Liver (tissue), 9 donors: Measurements from ENCODE around the gene SERPINA4. TPM values are rescaled to one million over a fixed set of nuclear protein-coding genes. Genes with fewer than 3 reads are reported as not detected.
A peak's percentile ranks its signal among the peaks of the same experiment; 100 is the strongest.

Experiments used
- DNase-seq: peaks from one replicate; pipeline ENCODE4 v3.0.0-alpha.2; 2017; ENCODE audit warnings: low spot score
- H3K27ac ChIP-seq, 2 donors: one replicate each; pipeline ENCODE4 v1.7.0; 2013; ENCODE audit warnings: inconsistent platforms in 2 of 2, low read length in 2 of 2, control low read depth in 1 of 2, low read depth in 1 of 2, mild to moderate bottlenecking in 1 of 2
- H3K27me3 ChIP-seq, 4 donors: one replicate each; pipeline versions ENCODE4 v1.6.1 to v1.7.0; 2013; ENCODE audit warnings: low read length in 3 of 4, inconsistent platforms in 1 of 4, mild to moderate bottlenecking in 1 of 4, moderate library complexity in 1 of 4; ENCODE audit not compliant: control insufficient read depth in 4 of 4, insufficient read depth in 4 of 4
- H3K36me3 ChIP-seq, 4 donors: one replicate each; pipeline versions ENCODE4 v1.6.1 to v1.7.0; 2013; ENCODE audit warnings: low read length in 3 of 4, mild to moderate bottlenecking in 3 of 4, low read depth in 1 of 4, moderate library complexity in 1 of 4; ENCODE audit not compliant: control insufficient read depth in 4 of 4, insufficient read depth in 3 of 4
- H3K4me1 ChIP-seq, 4 donors: one replicate each; pipeline versions ENCODE4 v1.6.1 to v1.7.0; 2013; ENCODE audit warnings: low read length in 3 of 4, mild to moderate bottlenecking in 3 of 4, moderate library complexity in 1 of 4; ENCODE audit not compliant: control insufficient read depth in 4 of 4, insufficient read depth in 4 of 4
- H3K4me3 ChIP-seq, 3 donors: one replicate each; pipeline versions ENCODE4 v1.6.1 to v1.7.0; 2013; ENCODE audit warnings: low read length in 3 of 3, control low read depth in 1 of 3, low read depth in 1 of 3, mild to moderate bottlenecking in 1 of 3
- H3K9ac ChIP-seq, 2 donors: one replicate each; pipeline ENCODE4 v1.7.0; 2013; ENCODE audit warnings: low read length in 2 of 2, mild to moderate bottlenecking in 2 of 2, moderate library complexity in 2 of 2, control low read depth in 1 of 2, low read depth in 1 of 2
- H3K9me3 ChIP-seq, 4 donors: one replicate each; pipeline versions ENCODE4 v1.6.1 to v1.7.0; 2013; ENCODE audit warnings: low read length in 3 of 4; ENCODE audit not compliant: control insufficient read depth in 4 of 4
- ATF3 ChIP-seq: IDR thresholded peaks from 2 replicates; pipeline ENCODE4 v1.6.1; 2016; ENCODE audit warnings: antibody characterized with exemption
- CTCF ChIP-seq: fragments of 150-350 bp; IDR thresholded peaks from 2 replicates; pipeline ENCODE4 v1.5.1; 2017; ENCODE audit warnings: improper control_type of control experiment, low read depth, low read length; ENCODE audit not compliant: missing input control
- EGR1 ChIP-seq, 2 donors: IDR thresholded peaks; 2 replicates each; pipeline ENCODE4 v1.6.1; 2016 to 2018; ENCODE audit warnings: antibody characterized with exemption in 2 of 2, low read depth in 2 of 2
- FOXA1 ChIP-seq: IDR thresholded peaks from 2 replicates; pipeline ENCODE4 v1.6.1; 2016; ENCODE audit warnings: antibody characterized with exemption
- FOXA2 ChIP-seq: IDR thresholded peaks from 2 replicates; pipeline ENCODE4 v1.6.1; 2016; ENCODE audit warnings: antibody characterized with exemption
- GABPA ChIP-seq, 2 donors: IDR thresholded peaks in 1 of 2; conservative IDR thresholded peaks in 1 of 2; 2 replicates each; pipeline ENCODE4 v1.6.1; 2016; ENCODE audit warnings: antibody characterized with exemption in 2 of 2, mild to moderate bottlenecking in 1 of 2, moderate library complexity in 1 of 2
- HNF4A ChIP-seq, 2 donors: conservative IDR thresholded peaks; 2 replicates each; pipeline ENCODE4 v1.6.1; 2016; ENCODE audit warnings: antibody characterized with exemption in 2 of 2, mild to moderate bottlenecking in 2 of 2
- HNF4G ChIP-seq: IDR thresholded peaks from 2 replicates; pipeline ENCODE4 v1.6.1; 2016; ENCODE audit warnings: antibody characterized with exemption
- JUND ChIP-seq, 2 donors: IDR thresholded peaks; 2 replicates each; pipeline ENCODE4 v1.6.1; 2016; ENCODE audit warnings: antibody characterized with exemption in 2 of 2
- MAX ChIP-seq: IDR thresholded peaks from 2 replicates; pipeline ENCODE4 v1.6.1; 2016; ENCODE audit warnings: antibody characterized with exemption
- NR2F2 ChIP-seq: IDR thresholded peaks from 2 replicates; pipeline ENCODE4 v1.6.1; 2016; ENCODE audit warnings: antibody characterized with exemption
- RAD21 ChIP-seq, 2 donors: IDR thresholded peaks; 2 replicates each; pipeline ENCODE4 v1.6.1; 2016; ENCODE audit warnings: antibody characterized with exemption in 2 of 2, mild to moderate bottlenecking in 2 of 2
- REST ChIP-seq: IDR thresholded peaks from 2 replicates; pipeline ENCODE4 v1.6.1; 2016; ENCODE audit warnings: antibody characterized with exemption, mild to moderate bottlenecking
- RXRA ChIP-seq, 2 donors: IDR thresholded peaks; 2 replicates each; pipeline ENCODE4 v1.6.1; 2017 to 2018; ENCODE audit warnings: antibody characterized with exemption in 2 of 2, mild to moderate bottlenecking in 1 of 2
- SP1 ChIP-seq: IDR thresholded peaks from 2 replicates; pipeline ENCODE4 v1.6.1; 2018; ENCODE audit warnings: antibody characterized with exemption, mild to moderate bottlenecking
- TAF1 ChIP-seq: conservative IDR thresholded peaks from 2 replicates; pipeline ENCODE4 v1.6.1; 2016; ENCODE audit warnings: antibody characterized with exemption, mild to moderate bottlenecking
- YY1 ChIP-seq: IDR thresholded peaks from 2 replicates; pipeline ENCODE4 v1.6.1; 2016; ENCODE audit warnings: antibody characterized with exemption, mild to moderate bottlenecking
- ZBTB33 ChIP-seq: IDR thresholded peaks from 2 replicates; pipeline ENCODE4 v1.6.1; 2016; ENCODE audit warnings: antibody characterized with exemption
- WGBS: extraction: QIAGEN DNeasy Blood & Tissue Kit; methylation state at CpG from one replicate; pipeline ENCODE4 v1.1.7; 2013; 5-methylcytosine and 5-hydroxymethylcytosine counted together
- polyA plus RNA-seq, 2 donors: library from polyadenylated mRNA; stranded (reverse) in 1 of 2; unstranded in 1 of 2; fragments of 200-250 nt in 1 of 2; fragments of >200 nt in 1 of 2; fragmentation: Nextera tagmentation in 1 of 2; extraction: Ambion mirVana in 1 of 2; gene quantifications; one replicate each; pipeline versions ENCODE4 v1.2.1 to v1.2.3, GENCODE V29; 2013 to 2015
- total RNA-seq, 2 donors: library from RNA; depleted of rRNA; stranded (reverse); fragments of >200 nt; gene quantifications; one replicate each; pipeline ENCODE4 v1.2.3, GENCODE V29; 2014
- donor health status: healthy.
- donor health status: healthy.
- donor health status: healthy.
- donor health status: healthy.
- donor health status: healthy.

The SERPINA4 gene
- total and polyA plus RNA-seq, 4 donors: 50.5 to 150 (median 74.0) TPM

- no peak for TF ChIP-seq FOXA2
- TF ChIP-seq CTCF: no peak
- no peak for TF ChIP-seq TAF1
- no peak for TF ChIP-seq HNF4G
- no peak for TF ChIP-seq YY1
- TF ChIP-seq SP1: no peak
- TF ChIP-seq RAD21 (IDR thresholded peaks at IDR 0.05): no peak
Observed at GRCh38 chr14:94564381-94564780, 3.1 kb downstream of the SERPINA4 start (continued).

GRCh38 chr14:94568186-94568585, 6.9 kb downstream of the SERPINA4 start:
- TF ChIP-seq HNF4A (conservative IDR thresholded peaks at IDR 0.05) (no peak), YY1 (no peak)
- H3K36me3 ChIP-seq: peaks cover 0 to 27% (median 12%) of the 10 kb centered on the region in 4 donors
- 94% methylated on average over 9 of the region's 9 CpGs for WGBS
- H3K9ac ChIP-seq: no peak overlapping the region
- peaks cover 28 to 81% (median 66%) of the 10 kb centered on the region in 4 donors for H3K4me1 ChIP-seq
- H3K27ac ChIP-seq: no peak overlapping the region
- no peak overlapping the region for H3K4me3 ChIP-seq
- no peak for DNase-seq
- H3K9me3 ChIP-seq: no peaks in the 10 kb centered on the region
- H3K27me3 ChIP-seq: no peaks in the 10 kb centered on the region

GRCh38 chr14:94569381-94570001, 8.2 kb downstream of the SERPINA4 start:
- Histone ChIP-seq H3K4me3 (no peak overlapping the region), H3K27ac (peak overlapping the region; percentile 2 to 60), H3K9ac (no peak overlapping the region), H3K27me3 (no peaks in the 10 kb centered on the region), H3K36me3 (peaks cover 0 to 27% (median 12%) of the 10 kb centered on the region in 4 donors), H3K9me3 (no peaks in the 10 kb centered on the region), H3K4me1 (peaks cover 30 to 81% (median 66%) of the 10 kb centered on the region in 4 donors)
- TF ChIP-seq RXRA (IDR thresholded peaks at IDR 0.05) (peak; percentile 91 to 93), HNF4A (conservative IDR thresholded peaks at IDR 0.05) (peak; percentile 95 to 97), EGR1 (IDR thresholded peaks at IDR 0.05; ENCODE audit: low read depth in 2 of 2) (peak in 1 of 2 donors; percentile 56), FOXA1 (peak; percentile 75), YY1 (peak; percentile 57), SP1 (peak; percentile 91), NR2F2 (no peak), HNF4G (peak; percentile 83), ATF3 (no peak), MAX (peak; percentile 81), TAF1 (no peak), ZBTB33 (peak; percentile 36), FOXA2 (peak; percentile 56), GABPA (IDR thresholded peaks at IDR 0.05 in 1 of 2, conservative IDR thresholded peaks at IDR 0.05 in 1 of 2) (no peak), CTCF (no peak), JUND (IDR thresholded peaks at IDR 0.05) (peak in 1 of 2 donors; percentile 84), RAD21 (IDR thresholded peaks at IDR 0.05) (peak; percentile 32 to 54), REST (peak; percentile 54)
- no peak for DNase-seq
- 47% methylated on average over 20 of the region's 20 CpGs for WGBS
